ENCODE measurements around the gene SSC5D.

Gene SSC5D

DNA sequence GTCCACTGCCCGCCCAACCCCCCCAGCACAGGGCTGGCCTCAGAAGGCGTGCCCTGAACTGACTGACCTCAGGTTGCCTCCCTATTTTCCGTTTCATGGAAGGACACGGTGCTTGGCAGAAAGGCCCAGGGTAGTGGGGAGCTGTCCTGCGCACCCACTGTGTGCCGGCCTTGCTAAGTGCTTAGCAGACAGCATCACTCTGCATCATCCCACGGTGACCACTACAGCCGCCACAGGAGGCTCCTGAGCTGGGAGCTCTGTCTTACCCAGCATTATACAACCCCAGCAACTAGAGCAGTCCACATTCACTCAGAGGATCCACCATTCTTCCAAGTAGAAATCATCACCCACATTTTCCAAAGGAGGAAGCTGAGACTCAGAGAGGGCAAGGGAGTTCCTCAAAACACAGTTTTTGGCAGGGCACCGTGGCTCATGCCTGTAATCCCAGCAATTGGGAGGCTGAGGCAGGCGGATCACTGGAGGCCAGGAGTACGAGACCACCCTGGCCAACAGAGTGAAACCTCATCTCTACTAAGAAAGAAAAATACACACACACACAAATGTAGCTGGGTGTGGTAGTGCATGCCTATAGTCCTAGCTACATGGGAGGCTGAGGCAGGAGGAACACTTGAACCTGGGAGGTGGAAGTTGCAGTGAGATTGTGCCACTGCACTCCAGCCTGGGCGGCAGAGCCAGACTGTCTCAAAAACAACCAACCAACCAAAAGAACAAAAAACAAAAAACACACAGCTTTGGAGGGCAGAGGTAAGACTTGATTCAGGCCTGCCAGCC, 47.1 kb downstream of the SSC5D start:
- DNase-seq (ENCODE audit: insufficient read length, low spot score) (no peak), FAIRE-seq (no peak)
- no peak for TF ChIP-seq POLR2A (IDR thresholded peaks at IDR 0.05; ENCODE audit: low read depth, low read length)

DNA sequence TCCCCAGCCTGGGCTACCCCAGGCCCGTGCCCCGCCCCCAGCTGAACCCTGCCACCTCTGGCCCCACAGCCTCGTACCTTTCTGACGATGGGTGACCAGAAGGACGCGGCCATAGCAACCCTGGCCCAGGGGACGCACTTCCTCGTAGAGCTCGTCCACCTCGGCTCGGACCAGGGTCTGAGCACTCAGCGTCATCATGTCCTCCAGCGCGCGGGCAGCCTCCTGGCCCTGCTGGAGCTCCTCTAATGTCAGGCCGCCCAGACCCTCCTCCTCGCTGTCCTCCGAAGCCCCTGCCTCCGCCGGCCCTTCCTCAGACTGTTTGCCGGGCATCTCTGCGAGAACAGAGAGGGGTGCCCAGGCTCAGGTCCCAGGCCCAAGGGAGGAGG, 47.7 kb downstream of the SSC5D start:
- DNase-seq (ENCODE audit: insufficient read length, low spot score) (no peak), FAIRE-seq (no peak)
- TF ChIP-seq POLR2A (IDR thresholded peaks at IDR 0.05; ENCODE audit: low read depth, low read length): no peak

DNA sequence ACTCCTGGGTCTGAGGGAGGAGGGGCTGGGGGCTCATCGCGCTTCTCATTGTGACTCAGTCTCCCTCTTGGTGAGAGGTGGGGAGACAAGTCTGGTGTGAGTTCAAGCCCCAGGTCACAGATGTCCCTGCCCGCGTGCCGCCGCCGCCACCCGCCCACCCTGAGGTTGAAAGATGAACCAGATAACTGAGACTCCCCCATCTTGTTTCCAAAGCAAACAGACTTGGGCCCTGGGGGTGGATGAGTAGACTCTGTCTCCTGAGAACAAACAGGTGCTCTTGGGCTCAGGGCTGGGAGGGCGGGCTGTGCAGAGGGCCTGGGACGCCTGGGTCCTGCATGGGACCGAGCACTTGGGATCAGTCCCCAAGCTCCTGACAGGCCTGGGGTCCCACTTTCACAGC, 48.1 kb downstream of the SSC5D start:
- DNase-seq (ENCODE audit: insufficient read length, low spot score): no peak
- no peak for TF ChIP-seq POLR2A (IDR thresholded peaks at IDR 0.05; ENCODE audit: low read depth, low read length)
- FAIRE-seq: no peak

DNA sequence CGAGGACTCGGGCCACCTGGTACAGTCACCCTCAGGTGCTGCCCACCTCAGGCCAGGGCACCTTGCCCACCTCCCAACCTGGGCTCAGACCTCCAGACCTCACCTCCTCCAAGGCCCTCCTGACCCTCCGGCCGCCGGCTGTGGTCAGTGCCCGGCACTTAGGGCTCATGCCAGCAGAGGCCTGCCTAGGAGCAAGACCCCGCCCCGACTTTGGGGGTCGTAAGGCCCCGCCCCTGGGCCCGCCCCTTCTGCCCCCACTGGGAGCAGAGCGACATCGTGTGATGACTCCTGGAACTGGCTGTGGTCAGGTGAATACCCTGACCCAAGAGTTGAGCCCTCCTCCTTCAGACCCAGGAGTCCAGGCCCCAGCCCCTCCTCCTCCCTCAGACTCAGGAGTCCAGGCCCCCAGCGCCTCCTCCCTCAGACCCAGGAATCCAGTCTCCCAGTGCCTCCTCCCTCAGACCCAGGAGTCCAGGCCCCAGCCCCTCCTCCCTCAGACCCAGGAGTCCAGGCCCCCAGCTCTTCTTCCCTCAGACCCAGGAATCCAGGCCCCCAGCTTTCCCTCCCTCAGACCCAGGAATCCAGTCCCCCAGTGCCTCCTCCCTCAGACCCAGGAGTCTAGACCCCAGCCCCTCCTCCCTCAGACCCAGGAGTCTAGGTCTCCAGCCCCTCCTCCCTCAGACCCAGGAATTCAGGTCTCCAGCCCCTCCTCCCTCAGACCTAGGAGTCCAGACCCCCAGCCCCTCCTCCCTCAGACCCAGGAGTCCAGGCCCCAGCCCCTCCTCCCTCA, 48.9 kb downstream of the SSC5D start, which contains the start of gene SBK2:
TSS of gene SBK2 (minus strand) at position 183 of the 790 bp plus-strand sequence. CDS start 839 bp downstream, outside the sequence.
- TF ChIP-seq POLR2A (IDR thresholded peaks at IDR 0.05; ENCODE audit: low read depth, low read length): no peak
- DNase-seq (ENCODE audit: insufficient read length, low spot score): no peak
- no peak for FAIRE-seq

DNA sequence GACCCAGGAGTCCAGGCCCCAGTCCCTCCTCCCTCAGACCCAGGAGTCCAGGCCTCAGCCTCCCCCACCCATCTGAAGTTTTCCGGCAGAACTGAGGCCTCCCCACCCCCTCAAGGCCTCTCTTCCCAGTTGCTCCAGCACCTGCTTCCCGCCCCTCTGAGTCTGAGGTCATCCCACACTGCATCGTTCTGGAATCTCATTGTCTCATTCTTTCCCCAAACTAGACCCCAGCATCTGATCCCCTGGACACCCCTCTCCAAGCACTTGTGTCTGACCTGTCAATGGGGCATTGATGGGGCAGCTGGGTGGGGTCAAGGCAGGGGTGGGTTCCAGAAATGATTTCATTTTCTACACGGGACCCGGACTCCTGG, 49.5 kb downstream of the SSC5D start:
- TF ChIP-seq POLR2A (IDR thresholded peaks at IDR 0.05; ENCODE audit: low read depth, low read length): no peak
- DNase-seq (ENCODE audit: insufficient read length, low spot score) (peak; percentile 95), FAIRE-seq (no peak)

DNA sequence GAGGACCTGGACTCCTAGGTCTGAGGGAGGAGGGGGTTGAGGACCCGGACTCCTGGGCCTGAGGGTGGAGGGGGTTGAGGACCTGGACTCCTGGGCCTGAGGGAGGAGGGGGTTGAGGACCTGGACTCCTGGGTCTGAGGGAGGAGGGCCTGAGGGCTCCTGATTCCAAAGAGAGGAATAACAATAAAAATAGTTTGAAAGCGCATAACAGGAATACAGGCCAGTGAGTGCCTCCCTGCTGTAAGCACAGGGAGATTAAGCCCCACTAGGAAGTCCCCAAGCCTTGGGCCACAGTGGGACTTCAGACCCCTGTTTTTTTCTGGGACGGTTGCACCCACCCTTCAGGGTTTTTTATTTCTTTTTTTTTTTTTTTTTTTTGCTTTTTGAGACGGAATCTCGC, 49.9 kb downstream of the SSC5D start:
- FAIRE-seq (no peak), DNase-seq (ENCODE audit: insufficient read length, low spot score) (no peak)
- TF ChIP-seq POLR2A (IDR thresholded peaks at IDR 0.05; ENCODE audit: low read depth, low read length): no peak

DNA sequence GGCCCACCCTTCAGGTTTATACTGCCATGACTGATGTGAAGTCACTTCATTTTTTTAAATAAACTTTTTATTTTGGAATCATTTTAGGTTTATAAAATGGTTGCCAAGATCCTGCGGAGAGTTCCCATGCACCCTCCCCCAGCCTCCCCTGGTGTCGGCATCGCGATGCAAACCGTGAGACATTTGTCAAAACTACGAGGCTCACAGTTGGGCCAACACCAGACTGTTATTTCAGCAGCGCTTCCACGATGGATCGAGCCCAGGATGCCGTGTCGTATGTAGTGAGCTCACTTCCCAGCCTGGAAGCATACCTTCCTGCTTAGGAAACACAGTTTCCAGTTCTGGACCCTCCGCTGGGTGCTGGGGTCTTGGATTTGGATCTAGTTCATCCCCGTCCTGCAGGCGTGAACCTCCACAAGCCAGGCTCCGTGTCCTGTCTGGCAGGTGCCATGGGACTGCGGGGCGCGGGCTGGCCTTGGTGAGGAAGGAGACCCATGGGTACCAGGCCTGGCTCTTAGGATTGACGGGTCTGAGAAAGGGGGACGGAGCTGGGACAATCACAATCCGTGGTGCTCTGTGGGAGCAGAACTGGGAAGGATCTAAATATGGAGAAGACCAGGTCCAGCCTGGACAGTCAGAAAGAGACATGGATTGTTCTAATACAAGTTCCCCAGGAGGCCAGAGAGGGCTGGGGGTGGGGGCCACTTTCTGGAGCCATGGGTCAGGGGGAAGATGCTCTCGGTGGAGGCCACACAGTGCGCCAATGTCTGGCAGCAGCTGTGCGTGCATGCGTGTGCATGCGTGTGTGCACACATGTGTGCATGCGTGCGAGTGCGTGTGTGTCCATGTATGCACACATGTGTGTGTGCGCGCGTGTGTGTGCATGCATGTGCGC, 51.1 kb downstream of the SSC5D start:
- FAIRE-seq: no peak
- no peak for TF ChIP-seq POLR2A (IDR thresholded peaks at IDR 0.05; ENCODE audit: low read depth, low read length)
- no peak for DNase-seq (ENCODE audit: insufficient read length, low spot score)

DNA sequence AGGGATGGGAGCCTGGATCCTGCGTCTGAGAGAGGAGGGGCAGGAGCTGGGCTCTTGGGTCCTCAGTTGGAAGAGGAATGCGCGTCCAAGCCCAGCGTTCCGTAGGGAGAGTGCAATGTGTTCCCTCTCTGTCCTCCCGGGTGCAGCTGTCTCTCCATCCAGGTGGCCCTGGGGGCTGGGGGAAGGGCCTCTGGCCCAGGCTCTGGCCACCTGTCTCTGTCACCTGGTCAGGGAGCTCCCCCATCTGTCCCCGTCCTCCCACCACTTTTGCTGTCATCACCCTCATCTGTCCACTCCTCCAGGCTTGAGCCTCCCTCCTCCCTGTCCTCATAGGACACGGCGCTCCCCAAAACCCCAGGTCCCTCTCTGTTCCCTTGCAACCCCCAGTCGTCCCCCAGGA, 52.4 kb downstream of the SSC5D start:
- FAIRE-seq (no peak), DNase-seq (ENCODE audit: insufficient read length, low spot score) (no peak)
- TF ChIP-seq POLR2A (IDR thresholded peaks at IDR 0.05; ENCODE audit: low read depth, low read length): no peak

DNA sequence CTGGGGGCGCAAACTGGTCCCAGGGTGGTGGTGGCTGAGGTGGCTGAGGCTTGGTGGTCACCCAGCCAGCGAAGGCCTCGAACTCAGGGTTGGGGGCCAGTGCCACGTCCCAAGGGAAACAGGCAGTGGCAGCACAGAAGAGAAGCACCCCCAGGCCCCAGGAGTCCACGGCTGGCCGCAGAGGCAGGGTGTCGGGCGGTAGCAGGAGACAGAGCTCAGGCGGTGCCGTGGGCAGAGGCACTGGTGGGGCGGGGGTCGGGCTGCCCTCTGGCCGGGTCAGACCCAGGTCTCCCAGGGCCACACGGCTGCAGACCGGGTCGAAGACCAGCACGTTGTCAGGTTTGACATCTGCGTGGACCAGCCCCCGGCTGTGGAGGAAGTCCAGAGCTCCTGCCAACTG, 52.9 kb downstream of the SSC5D start:
- FAIRE-seq: no peak
- TF ChIP-seq POLR2A (IDR thresholded peaks at IDR 0.05; ENCODE audit: low read depth, low read length): no peak
- no peak for DNase-seq (ENCODE audit: insufficient read length, low spot score)

DNA sequence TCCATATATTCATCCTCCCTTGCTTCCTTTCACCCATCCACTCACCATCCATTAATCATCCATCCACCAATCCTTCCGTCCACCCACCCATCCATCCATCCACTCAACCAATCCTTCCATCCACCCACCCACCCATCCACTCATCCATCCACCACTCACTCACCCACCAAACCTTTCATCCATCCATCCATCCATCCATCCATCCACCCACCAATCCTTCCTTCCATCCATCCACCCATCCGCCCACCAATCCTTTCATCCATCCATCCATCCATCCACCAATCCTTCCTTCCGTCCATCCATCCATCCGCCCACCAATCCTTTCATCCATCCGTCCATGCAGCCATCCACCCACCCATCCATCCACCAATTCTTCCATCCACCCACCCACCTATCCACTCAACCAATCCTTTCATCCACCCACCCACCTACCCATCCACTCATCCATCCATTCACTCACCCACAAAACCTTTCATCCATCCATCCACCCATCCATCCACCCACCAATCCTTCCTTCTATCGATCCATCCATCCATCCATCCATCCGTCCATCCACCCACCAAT, 54.1 kb downstream of the SSC5D start:
- FAIRE-seq (no peak), DNase-seq (ENCODE audit: insufficient read length, low spot score) (no peak)
- TF ChIP-seq POLR2A (IDR thresholded peaks at IDR 0.05; ENCODE audit: low read depth, low read length): no peak

DNA sequence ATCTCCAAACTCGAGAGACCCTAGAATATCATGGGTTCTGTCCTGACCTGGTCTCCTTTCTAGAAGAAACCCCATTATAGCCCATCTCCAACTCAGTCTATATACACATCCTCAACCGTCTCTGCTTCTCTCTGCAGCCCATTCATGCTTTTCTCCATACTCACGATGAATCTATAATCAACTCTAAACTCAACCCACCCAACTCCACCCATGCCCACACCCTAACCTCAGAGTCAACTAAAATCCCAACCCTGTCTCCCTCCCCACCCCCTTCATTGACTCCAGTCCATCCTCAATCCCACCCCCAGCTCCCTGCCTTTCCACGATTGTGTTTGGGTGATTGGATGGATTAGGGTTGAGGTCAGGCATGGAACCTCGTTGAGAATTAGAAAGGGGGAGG, 55.3 kb downstream of the SSC5D start:
- no peak for TF ChIP-seq POLR2A (IDR thresholded peaks at IDR 0.05; ENCODE audit: low read depth, low read length)
- FAIRE-seq: no peak

DNA sequence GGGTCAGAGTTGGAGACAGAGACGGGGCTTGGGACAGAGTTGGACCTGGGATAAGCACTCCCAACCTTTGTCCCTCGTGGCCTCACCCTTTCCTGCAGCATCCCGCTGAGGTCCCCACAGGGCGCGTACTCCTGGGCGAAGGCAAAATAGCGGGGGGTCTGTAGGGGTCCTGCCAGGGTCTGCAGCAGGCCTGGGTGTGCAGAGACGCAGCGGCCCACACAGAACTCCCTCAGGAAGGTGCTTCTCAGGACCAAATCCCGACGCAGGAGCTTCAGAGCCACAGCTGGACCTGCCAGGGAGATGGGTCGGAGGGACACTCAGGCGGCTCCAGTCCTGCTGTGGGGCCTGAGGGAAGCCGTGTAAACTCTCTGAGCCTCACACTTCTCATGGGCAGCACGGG, 55.8 kb downstream of the SSC5D start:
- no peak for FAIRE-seq
- no peak for DNase-seq (ENCODE audit: insufficient read length, low spot score)
- TF ChIP-seq POLR2A (IDR thresholded peaks at IDR 0.05; ENCODE audit: low read depth, low read length): no peak

More for the DNA sequence above, 55.3 kb downstream of the SSC5D start:
- DNase-seq (ENCODE audit: insufficient read length, low spot score): no peak

DNA sequence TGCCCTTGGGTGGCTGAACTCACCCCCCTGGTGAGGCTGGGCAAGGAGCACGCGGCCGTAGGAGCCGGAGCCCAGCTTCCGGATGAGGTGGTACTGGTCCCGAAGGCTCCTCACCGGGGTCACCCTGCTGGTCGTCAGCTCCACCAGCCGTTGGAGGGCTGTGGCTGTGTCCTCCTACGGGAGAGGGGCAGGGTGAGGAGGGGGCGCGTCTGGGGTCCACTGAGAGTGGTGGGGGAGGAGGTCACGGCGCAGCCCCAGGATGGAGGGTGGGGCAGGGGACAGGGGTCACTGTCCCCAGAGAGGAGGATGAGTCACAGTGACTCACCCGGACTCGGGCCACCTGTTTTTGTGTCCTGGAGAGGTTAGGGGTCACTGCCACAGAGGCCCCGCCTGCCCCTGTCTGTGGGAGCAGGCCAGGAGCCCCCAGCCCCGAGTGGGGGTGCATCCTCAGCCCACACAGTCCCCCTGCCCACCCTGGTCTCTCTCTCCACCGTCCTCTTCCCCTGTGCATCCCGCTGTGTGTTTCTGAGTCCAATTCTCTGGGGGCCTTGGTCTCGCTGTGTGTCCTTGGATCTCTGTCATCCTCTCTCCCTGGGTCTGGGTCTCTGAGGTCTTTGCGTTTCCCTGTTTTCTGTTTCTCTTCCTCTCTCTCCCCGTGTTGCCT, 56.7 kb downstream of the SSC5D start:
- TF ChIP-seq POLR2A (IDR thresholded peaks at IDR 0.05; ENCODE audit: low read depth, low read length): no peak
- no peak for FAIRE-seq
- no peak for DNase-seq (ENCODE audit: insufficient read length, low spot score)
